Adipocyte (in vitro differentiated cells): ENCODE results near the gene MAP3K10.

Experiments
- DNase-seq: peaks from one replicate; pipeline ENCODE4 v3.0.0-alpha.2; 2015; ENCODE audit warnings: low read depth
- H3K27me3 ChIP-seq: replicated peaks from 2 replicates; pipeline ENCODE4 v1.7.0; 2013; ENCODE audit warnings: mild to moderate bottlenecking, low read length, moderate library complexity; ENCODE audit not compliant: control insufficient read depth, insufficient read depth
- H3K36me3 ChIP-seq: 2 replicates; pipeline ENCODE4 v1.7.0; 2013; ENCODE audit warnings: low read length, mild to moderate bottlenecking, moderate library complexity; ENCODE audit not compliant: control insufficient read depth, insufficient read depth, severe bottlenecking
- H3K4me1 ChIP-seq: 2 replicates; pipeline ENCODE4 v1.7.0; 2013; ENCODE audit warnings: mild to moderate bottlenecking, low read length, moderate library complexity; ENCODE audit not compliant: control insufficient read depth, insufficient read depth
- H3K4me3 ChIP-seq: 2 replicates; pipeline ENCODE4 v1.7.0; 2013; ENCODE audit warnings: mild to moderate bottlenecking, low read length, moderate library complexity
- H3K9ac ChIP-seq: 2 replicates; pipeline ENCODE4 v1.7.0; 2013; ENCODE audit warnings: mild to moderate bottlenecking, low read length, moderate library complexity
- H3K9me3 ChIP-seq: 2 replicates; pipeline ENCODE4 v1.7.0; 2013; ENCODE audit warnings: mild to moderate bottlenecking, low read length, moderate library complexity; ENCODE audit not compliant: control insufficient read depth

The MAP3K10 gene

GRCh38 chr19:40257096-40257517, 65.9 kb downstream of the MAP3K10 start:
- Histone ChIP-seq H3K9ac (no peak overlapping the region), H3K4me1 (peaks cover 17% of the 10 kb centered on the region), H3K36me3 (peaks cover 48% of the 10 kb centered on the region), H3K4me3 (no peak overlapping the region), H3K27me3 (no peaks in the 10 kb centered on the region), H3K9me3 (no peaks in the 10 kb centered on the region)
- no peak for DNase-seq

GRCh38 chr19:40261631-40262030, 70.4 kb downstream of the MAP3K10 start:
- Histone ChIP-seq H3K27me3 (no peaks in the 10 kb centered on the region), H3K4me1 (peaks cover 3% of the 10 kb centered on the region), H3K36me3 (peaks cover 26% of the 10 kb centered on the region), H3K9me3 (no peaks in the 10 kb centered on the region), H3K9ac (no peak overlapping the region), H3K4me3 (no peak overlapping the region)
- DNase-seq = no peak

- no peak overlapping the region for H3K4me3 ChIP-seq
- no peak overlapping the region for H3K9ac ChIP-seq
- peaks cover 3% of the 10 kb centered on the region for H3K4me1 ChIP-seq
- H3K9me3 ChIP-seq = no peaks in the 10 kb centered on the region
- peaks cover 23% of the 10 kb centered on the region for H3K36me3 ChIP-seq
- no peak for DNase-seq
- no peaks in the 10 kb centered on the region for H3K27me3 ChIP-seq
Observed at GRCh38 chr19:40262422-40262821, 71.2 kb downstream of the MAP3K10 start.

DNA sequence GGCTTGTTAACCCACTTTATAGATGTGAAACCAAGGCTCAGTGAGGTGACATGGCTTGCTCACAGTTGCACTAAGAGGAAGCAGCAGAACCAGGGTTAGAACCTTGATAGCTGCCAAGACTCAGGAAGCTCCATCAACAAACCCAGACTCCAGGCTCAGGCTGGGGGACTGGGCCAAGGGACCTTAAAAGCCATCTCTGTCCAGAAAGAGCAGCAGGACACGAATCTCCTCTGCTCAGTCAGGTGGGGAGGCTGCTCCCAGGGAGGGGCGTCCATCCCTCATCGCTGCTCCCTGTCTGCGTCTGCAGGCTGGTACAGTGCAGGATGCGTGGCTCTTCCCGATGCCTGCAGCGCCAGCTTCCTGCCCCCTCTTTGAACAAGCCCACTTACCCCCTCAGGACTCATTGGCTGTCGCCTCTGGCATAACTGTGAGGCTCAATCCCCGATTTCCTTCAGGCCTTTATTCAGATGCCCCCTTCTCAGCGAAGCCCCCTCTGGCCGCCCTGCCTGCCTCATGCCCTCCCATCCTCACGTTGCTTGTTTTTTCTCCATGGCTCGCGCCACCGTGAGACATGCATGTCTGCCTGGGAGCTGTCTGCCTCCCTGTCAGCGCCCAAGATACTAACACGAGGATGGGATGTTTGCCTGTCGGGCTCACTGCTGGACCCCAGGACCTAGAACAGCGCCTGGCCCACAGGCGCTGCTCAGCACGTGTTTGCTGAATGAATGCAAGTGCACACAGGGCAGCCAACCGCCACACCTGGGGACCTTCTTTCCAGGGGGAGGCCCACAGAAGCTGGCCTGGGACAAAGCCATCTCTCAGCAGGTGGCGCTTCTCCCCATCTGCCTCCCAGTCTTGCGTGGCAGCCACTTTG, 72.5 kb downstream of the MAP3K10 start:
- Histone ChIP-seq H3K9me3 (no peaks in the 10 kb centered on the region), H3K36me3 (peaks cover 23% of the 10 kb centered on the region), H3K27me3 (no peaks in the 10 kb centered on the region), H3K4me1 (peaks cover 16% of the 10 kb centered on the region), H3K9ac (no peak overlapping the region), H3K4me3 (no peak overlapping the region)
- no peak for DNase-seq

- Histone ChIP-seq H3K4me3 (no peak overlapping the region), H3K4me1 (peaks cover 16% of the 10 kb centered on the region), H3K9me3 (no peaks in the 10 kb centered on the region), H3K27me3 (no peaks in the 10 kb centered on the region), H3K9ac (no peak overlapping the region), H3K36me3 (peaks cover 23% of the 10 kb centered on the region)
- no peak for DNase-seq
Observed at GRCh38 chr19:40264314-40265054, 73.3 kb downstream of the MAP3K10 start.
